ENCODE data around the gene NINL. TPM values are rescaled to one million over a fixed set of nuclear protein-coding genes. Genes with fewer than 3 reads are reported as not detected.

NINL gene
- total and polyA plus RNA-seq, 2 of the 4 experiments (the other 2 are of a cell fraction) = 3.0 to 10.4 TPM

GRCh38 chr20:25525867-25526266, 59.5 kb downstream of the NINL start:
- CTCF ChIA-PET = interaction anchor here (0.6 kb wide), 1 partner anchor 89 kb away, joined by 3 read pairs; no protein-coding TSS in a partner anchor

More at GRCh38 chr20:25525867-25526266, 59.5 kb downstream of the NINL start:
- peaks cover 13% of the 10 kb centered on the region for H3K4me1 ChIP-seq (ENCODE audit: control insufficient read depth, insufficient read depth, low read length)
- peaks cover 5% of the 10 kb centered on the region for H3K36me3 ChIP-seq (ENCODE audit: control insufficient read depth, insufficient read depth, low read length)
- no peak overlapping the region for H2BK15ac ChIP-seq (ENCODE audit: low read depth, low read length)
- peak overlapping the region; percentile 18; the same call in 1 of the 2 replicates for H3K23ac ChIP-seq (ENCODE audit: low read depth, low read length)
- peak; percentile 100 for ATAC-seq (ENCODE audit: low read depth)
- no peak overlapping the region for H3K4me3 ChIP-seq (ENCODE audit: insufficient read depth, low read depth, low read length)
- H3K18ac ChIP-seq (ENCODE audit: low read depth, low read length) = no peak overlapping the region; the same call in 1 of the 2 replicates
- H2BK5ac ChIP-seq (ENCODE audit: low read depth, low read length, poor library complexity, severe bottlenecking) = peak overlapping the region; percentile 71
- no peak for TF ChIP-seq NFE2L2 (IDR thresholded peaks at IDR 0.05; ENCODE audit: low read depth, low read length)
- 0 out of 2 replicates have a peak, but pooled peaks have one; percentile 46 for TF ChIP-seq MXI1 (IDR thresholded peaks at IDR 0.05; ENCODE audit: borderline replicate concordance, low read depth, low read length)
- TF ChIP-seq USF2 (IDR thresholded peaks at IDR 0.05; ENCODE audit: low read depth, low read length) = peak; percentile 77
- peak; percentile 32; the same call in 1 of the 2 replicates for TF ChIP-seq BHLHE40 (IDR thresholded peaks at IDR 0.05; ENCODE audit: low read depth, low read length)
- peak; percentile 59; the same call in 1 of the 2 replicates for TF ChIP-seq FOS (IDR thresholded peaks at IDR 0.05; ENCODE audit: low read depth, low read length)
- no peak for TF ChIP-seq CHD1 (IDR thresholded peaks at IDR 0.05; ENCODE audit: low read depth, low read length)
- TF ChIP-seq SMC3 (IDR thresholded peaks at IDR 0.05; ENCODE audit: low read depth, low read length) = no peak
- no peak for TF ChIP-seq CTCF (conservative IDR thresholded peaks at IDR 0.05; ENCODE audit: low read depth, low read length)
- 0 out of 2 replicates have a peak, but pooled peaks have one; percentile 5 for TF ChIP-seq MAFK (IDR thresholded peaks at IDR 0.05; ENCODE audit: low read depth, low read length)
- peak; percentile 89 for TF ChIP-seq CEBPB (IDR thresholded peaks at IDR 0.05; ENCODE audit: low read depth, low read length)
- no peak for TF ChIP-seq POLR2A (IDR thresholded peaks at IDR 0.05; ENCODE audit: low read depth, low read length)
- H3K14ac ChIP-seq (replicated peaks; ENCODE audit: low read depth, low read length) = no peak overlapping the region; the same call in 1 of the 2 replicates
- dilution Hi-C loops (cut with HindIII; ENCODE audit: low sequenced_read_pairs, unreplicated experiment) (no loop called here), intact Hi-C loops (cut with micrococcal nuclease) (no loop called here), in situ Hi-C loops (cut with MboI; ENCODE audit: low sequenced_read_pairs) (loop anchor here (25.0 kb wide), 1 partner anchor 214 kb away; no protein-coding TSS in a partner anchor)
- POLR2A ChIA-PET (ENCODE audit: unreplicated experiment) = no interaction called here
- H3K79me1 ChIP-seq (ENCODE audit: low read depth in 1 of 2, low read length in 2 of 2) = peaks cover 4 to 45% of the 10 kb centered on the region in 2 experiments; a peak in 2 of 4 replicates
- no peak overlapping the region for H3K27ac ChIP-seq (ENCODE audit: insufficient read depth, low read length)
- peak overlapping the region; percentile 9; the same call in 1 of the 2 replicates for H3K4me2 ChIP-seq (ENCODE audit: low read depth, low read length)
- H3K27me3 ChIP-seq (ENCODE audit: control insufficient read depth, insufficient read depth, low read length) = no peaks in the 10 kb centered on the region
- H4K5ac ChIP-seq (ENCODE audit: low read depth, low read length) = no peak overlapping the region
- H4K91ac ChIP-seq (ENCODE audit: insufficient read depth, low read depth, low read length) = no peak overlapping the region
- no peak overlapping the region for H2AK9ac ChIP-seq (replicated peaks; ENCODE audit: low read depth, low read length, poor library complexity)
- no peak overlapping the region; the same call in 1 of the 2 replicates for H2BK20ac ChIP-seq (ENCODE audit: low read depth, low read length)
- H4K20me1 ChIP-seq (ENCODE audit: insufficient read depth, low read length) = peaks cover 28% of the 10 kb centered on the region
- no CpG with 5 or more reads among the region's 2 CpGs for WGBS, 2 experiments (ENCODE audit: extremely low coverage in 2 of 2, insufficient read length in 1 of 2)
- H2AK5ac ChIP-seq (ENCODE audit: low read depth, low read length) = no peak overlapping the region
- peak; percentile 98 for DNase-seq
- H2AFZ ChIP-seq (replicated peaks; ENCODE audit: low read length, poor library complexity) = no peak overlapping the region
- H3K4ac ChIP-seq (ENCODE audit: low read depth, low read length) = no peak overlapping the region
- no peak overlapping the region for H2BK120ac ChIP-seq (ENCODE audit: low read depth, low read length)
- no peaks in the 10 kb centered on the region for H3K9me3 ChIP-seq (ENCODE audit: control insufficient read depth, insufficient read depth, low read length)
- H3K9me1 ChIP-seq (ENCODE audit: insufficient read depth, low read length) = peaks cover 15% of the 10 kb centered on the region
- no peak overlapping the region for H3K9ac ChIP-seq (ENCODE audit: low read depth, low read length)
- H3K56ac ChIP-seq (ENCODE audit: extremely low read depth, insufficient read depth, low read length) = no peak overlapping the region
- H4K8ac ChIP-seq (ENCODE audit: low read depth in 2 of 2, low read length in 2 of 2) = no peak overlapping the region; a peak in 1 of 4 replicates
- BruUV-seq (replicated peaks) = no TSS peak
